ENCODE data around the gene USP3. TPM values are rescaled to one million over a fixed set of nuclear protein-coding genes. Genes with fewer than 3 reads are reported as not detected.
A peak's percentile ranks its signal among the peaks of the same experiment; 100 is the strongest.

The USP3 gene
- total and polyA plus RNA-seq, 2 donors (not counting 3 experiments of a cell fraction or from before 2014, with no cell fraction given), result 18.8 to 52.4 TPM

GRCh38 chr15:63514531-63514943, 10.1 kb downstream of the USP3 start:
- H3K4me3 ChIP-seq (replicated peaks in 1 of 3; ENCODE audit: insufficient read depth in 1 of 3, low read depth in 1 of 3, low read length in 3 of 3), result no peak overlapping the region
- H3K4me1 ChIP-seq (ENCODE audit: control insufficient read depth, extremely low read depth, insufficient read depth, low read length), result peaks cover 28% of the 10 kb centered on the region
- no peak for TF ChIP-seq JUN (IDR thresholded peaks at IDR 0.05; ENCODE audit: borderline replicate concordance, insufficient read depth, insufficient read length, low read depth)
- no peak for TF ChIP-seq POLR2AphosphoS5 (IDR thresholded peaks at IDR 0.05; ENCODE audit: insufficient read depth, low read depth, low read length)
- no peak for TF ChIP-seq POLR2A (IDR thresholded peaks at IDR 0.05; ENCODE audit: low read depth, low read length)
- TF ChIP-seq MYC (IDR thresholded peaks at IDR 0.05; ENCODE audit: low read depth, low read length), result no peak
- TF ChIP-seq CTCF (IDR thresholded peaks at IDR 0.05; ENCODE audit: extremely low read depth in 1 of 2, insufficient read depth in 1 of 2, low read depth in 1 of 2, low read length in 2 of 2), result no peak
- no peak for TF ChIP-seq EZH2 (IDR thresholded peaks at IDR 0.05; ENCODE audit: borderline replicate concordance, low read depth, low read length, severe bottlenecking)
- TF ChIP-seq FOS (IDR thresholded peaks at IDR 0.05; ENCODE audit: borderline replicate concordance, insufficient read depth, low read length), result no peak
- no peak for TF ChIP-seq GATA2 (IDR thresholded peaks at IDR 0.05; ENCODE audit: insufficient read depth, insufficient read length, low read depth, low read length)
- TF ChIP-seq, protein P1, sequence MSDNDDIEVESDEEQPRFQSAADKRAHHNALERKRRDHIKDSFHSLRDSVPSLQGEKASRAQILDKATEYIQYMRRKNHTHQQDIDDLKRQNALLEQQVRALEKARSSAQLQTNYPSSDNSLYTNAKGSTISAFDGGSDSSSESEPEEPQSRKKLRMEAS (IDR thresholded peaks at IDR 0.05; ENCODE audit: insufficient read depth, insufficient read length), result no peak
- H3K27me3 ChIP-seq (ENCODE audit: control insufficient read depth in 2 of 2, insufficient read depth in 2 of 2, low read length in 2 of 2), result no peaks in the 10 kb centered on the region
- H4K20me1 ChIP-seq (replicated peaks; ENCODE audit: control insufficient read depth, extremely low read depth, insufficient read depth, low read length), result peaks cover 25% of the 10 kb centered on the region
- intact Hi-C loops (cut with micrococcal nuclease), result no loop called here
- POLR2A ChIA-PET, result no interaction called here
- no peak overlapping the region for H3K4me2 ChIP-seq (ENCODE audit: insufficient read depth, low read length)
- dilution Hi-C loops (cut with MboI; ENCODE audit: extremely low pct_ligation_motif_present, low sequenced_read_pairs), result no loop called here
- no peaks in the 10 kb centered on the region for H3K9me3 ChIP-seq (replicated peaks; ENCODE audit: control insufficient read depth, insufficient read depth, low read length)
- H3K27ac ChIP-seq (ENCODE audit: insufficient read depth, low read depth, low read length), result no peak overlapping the region
- peaks cover 4% of the 10 kb centered on the region for H3K9me1 ChIP-seq (replicated peaks; ENCODE audit: control insufficient read depth, extremely low read depth, insufficient read depth, low read length)
- no peak overlapping the region for H2AFZ ChIP-seq (ENCODE audit: low read depth, low read length)
- H3K9ac ChIP-seq (replicated peaks; ENCODE audit: extremely low read depth, insufficient read depth, low read length), result no peak overlapping the region
- CTCF ChIA-PET, result interaction anchor here (0.8 to 1.7 kb wide), 5 partner anchors 9 to 48 kb away, joined by 3 to 5 read pairs (median 3); no protein-coding TSS in a partner anchor
- peak; percentile 28 for DNase-seq (ENCODE audit: low read depth, low spot score)
- BruUV-seq (replicated peaks), result no TSS peak
- no peak for FAIRE-seq
- H3K36me3 ChIP-seq (ENCODE audit: control insufficient read depth in 2 of 2, extremely low read depth in 1 of 2, insufficient read depth in 2 of 2, low read length in 2 of 2), result no peaks in the 10 kb centered on the region
- H3K79me2 ChIP-seq (ENCODE audit: control insufficient read depth, insufficient read depth, low read length), result peaks cover 99% of the 10 kb centered on the region

Data from endothelial cell of umbilical vein (primary cell).